Activated T-helper 17 cell treated with anti-CD3 and anti-CD28 coated beads, Interleukin-2, amount 50 U/mL, for 72 hours (primary cell): Measurements from ENCODE around the gene SMOC2. TPM values are rescaled to one million over a fixed set of nuclear protein-coding genes. Genes with fewer than 3 reads are reported as not detected.

ENCODE experiments used
- ATAC-seq: fragments of 150-1000 bp; cut with Tn5 transposase; replicated peaks from 2 replicates; pipeline ENCODE4 v1.10.0; 2021; ENCODE audit warnings: mild to moderate bottlenecking, moderate library complexity
- H3K27ac Mint-ChIP-seq: one replicate; pipeline ENCODE4 v1.8.0; 2022; ENCODE audit warnings: mixed read lengths
- H3K27me3 Mint-ChIP-seq: one replicate; pipeline ENCODE4 v1.8.0; 2022; ENCODE audit warnings: mixed read lengths
- H3K36me3 Mint-ChIP-seq: one replicate; pipeline ENCODE4 v1.8.0; 2022; ENCODE audit warnings: low read depth, mild to moderate bottlenecking, mixed read lengths
- H3K4me1 Mint-ChIP-seq: one replicate; pipeline ENCODE4 v1.8.0; 2022; ENCODE audit warnings: mixed read lengths
- H3K4me3 Mint-ChIP-seq: one replicate; pipeline ENCODE4 v1.8.0; 2022; ENCODE audit warnings: mild to moderate bottlenecking, mixed read lengths
- H3K9me3 Mint-ChIP-seq: one replicate; pipeline ENCODE4 v1.8.0; 2022; ENCODE audit warnings: mixed read lengths
- total RNA-seq, 2 donors: library from RNA; stranded (reverse); gene quantifications; one replicate each; pipeline ENCODE4 v1.2.3, GENCODE V29; 2022

SMOC2 gene
- total RNA-seq, 2 donors from 2014 or later: not detected

GRCh38 chr6:168518348-168518745, 77.4 kb downstream of the SMOC2 start:
- H3K4me3 Mint-ChIP-seq: no peak overlapping the region
- H3K36me3 Mint-ChIP-seq: no peaks in the 10 kb centered on the region
- no peaks in the 10 kb centered on the region for H3K9me3 Mint-ChIP-seq
- H3K27me3 Mint-ChIP-seq: peaks cover 4% of the 10 kb centered on the region
- no peak for ATAC-seq
- H3K4me1 Mint-ChIP-seq: no peaks in the 10 kb centered on the region
- H3K27ac Mint-ChIP-seq: no peak overlapping the region

DNA sequence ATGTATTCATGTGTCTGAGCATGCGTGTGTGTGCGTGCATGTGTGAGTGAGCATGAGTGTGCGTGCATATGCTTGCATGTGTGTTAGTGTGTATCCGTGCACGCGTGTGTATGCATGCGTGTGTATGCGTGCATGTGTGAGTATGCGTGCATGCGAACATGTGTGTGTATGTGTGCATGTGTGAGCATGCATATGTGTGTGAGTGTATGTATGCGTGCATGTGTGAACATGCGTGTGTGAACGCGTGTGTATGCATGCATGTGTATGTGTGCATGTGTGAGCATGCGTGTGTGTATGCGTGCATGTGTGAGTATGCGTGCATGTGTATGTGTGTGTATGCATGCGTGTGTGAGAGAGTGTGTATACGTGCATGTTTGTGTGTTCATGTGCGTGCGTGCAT, 77.9 kb downstream of the SMOC2 start:
- ATAC-seq: no peak
- Mint-ChIP-seq H3K9me3 (no peaks in the 10 kb centered on the region), H3K27ac (no peak overlapping the region), H3K27me3 (peaks cover 4% of the 10 kb centered on the region), H3K4me3 (no peak overlapping the region), H3K36me3 (no peaks in the 10 kb centered on the region), H3K4me1 (no peaks in the 10 kb centered on the region)

- no peaks in the 10 kb centered on the region for H3K27me3 Mint-ChIP-seq
- no peaks in the 10 kb centered on the region for H3K9me3 Mint-ChIP-seq
- H3K4me3 Mint-ChIP-seq: no peak overlapping the region
- no peaks in the 10 kb centered on the region for H3K4me1 Mint-ChIP-seq
- H3K27ac Mint-ChIP-seq: no peak overlapping the region
- H3K36me3 Mint-ChIP-seq: no peaks in the 10 kb centered on the region
- no peak for ATAC-seq
These were observed 79.2 kb downstream of the SMOC2 start for GRCh38 chr6:168520233-168520632.

DNA sequence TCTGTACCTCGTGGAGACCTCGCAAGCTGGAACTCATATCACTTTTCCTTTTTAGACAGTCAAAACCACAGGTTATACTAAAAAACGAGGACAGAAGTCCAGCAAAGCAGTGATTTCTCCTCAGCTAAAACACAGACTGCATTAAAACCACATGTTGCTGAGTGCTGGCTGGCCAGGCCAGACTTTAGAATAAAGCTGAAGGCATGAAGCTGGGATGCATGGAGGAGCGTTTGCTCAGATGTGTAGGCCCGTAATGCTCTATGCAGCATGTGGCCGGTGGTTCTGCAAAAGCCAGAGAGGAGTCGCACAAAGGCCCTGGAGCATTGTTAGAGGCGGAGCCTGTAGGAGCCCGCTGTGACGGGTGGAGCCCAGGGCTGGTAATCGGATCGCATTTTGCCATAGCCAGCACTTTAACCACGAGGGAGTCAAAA, 83.6 kb downstream of the SMOC2 start:
- no peak for ATAC-seq
- no peak overlapping the region for H3K27ac Mint-ChIP-seq
- H3K27me3 Mint-ChIP-seq: no peaks in the 10 kb centered on the region
- no peaks in the 10 kb centered on the region for H3K4me1 Mint-ChIP-seq
- H3K9me3 Mint-ChIP-seq: no peaks in the 10 kb centered on the region
- H3K36me3 Mint-ChIP-seq: no peaks in the 10 kb centered on the region
- H3K4me3 Mint-ChIP-seq: no peak overlapping the region

GRCh38 chr6:168525114-168525513, 84.1 kb downstream of the SMOC2 start:
- H3K9me3 Mint-ChIP-seq: no peaks in the 10 kb centered on the region
- no peak overlapping the region for H3K4me3 Mint-ChIP-seq
- no peaks in the 10 kb centered on the region for H3K4me1 Mint-ChIP-seq
- no peak for ATAC-seq
- no peak overlapping the region for H3K27ac Mint-ChIP-seq
- no peaks in the 10 kb centered on the region for H3K36me3 Mint-ChIP-seq
- H3K27me3 Mint-ChIP-seq: no peaks in the 10 kb centered on the region

GRCh38 chr6:168525926-168526630, 85.1 kb downstream of the SMOC2 start:
- ATAC-seq: no peak
- H3K4me1 Mint-ChIP-seq: no peaks in the 10 kb centered on the region
- H3K36me3 Mint-ChIP-seq: no peaks in the 10 kb centered on the region
- no peaks in the 10 kb centered on the region for H3K9me3 Mint-ChIP-seq
- no peaks in the 10 kb centered on the region for H3K27me3 Mint-ChIP-seq
- H3K27ac Mint-ChIP-seq: no peak overlapping the region
- H3K4me3 Mint-ChIP-seq: no peak overlapping the region

DNA sequence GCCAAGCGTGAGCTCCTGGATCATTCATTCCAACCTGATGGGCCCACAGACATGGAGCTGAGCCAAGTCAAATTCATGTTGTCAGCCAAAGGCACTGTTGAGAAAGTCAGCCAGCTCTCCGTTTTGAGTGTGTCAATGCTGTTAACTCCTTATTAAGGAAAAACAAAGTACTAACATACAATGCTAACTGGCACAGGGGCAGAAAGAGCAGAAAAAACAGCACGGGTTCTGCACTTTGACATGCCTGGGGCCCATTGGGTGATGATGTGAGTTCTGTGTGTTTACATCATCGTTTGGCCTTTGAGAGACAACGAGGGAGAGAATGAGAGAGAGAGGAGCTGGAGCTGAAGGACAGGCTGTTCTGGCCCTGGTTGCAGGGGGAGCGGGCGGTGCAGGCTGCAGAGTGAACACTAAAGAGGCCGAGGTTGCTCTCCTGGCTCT, 85.9 kb downstream of the SMOC2 start:
- Mint-ChIP-seq H3K27me3 (no peaks in the 10 kb centered on the region), H3K4me1 (no peaks in the 10 kb centered on the region), H3K4me3 (no peak overlapping the region), H3K9me3 (no peaks in the 10 kb centered on the region), H3K36me3 (no peaks in the 10 kb centered on the region), H3K27ac (no peak overlapping the region)
- no peak for ATAC-seq

GRCh38 chr6:168527451-168528210, 86.6 kb downstream of the SMOC2 start:
- Mint-ChIP-seq H3K4me1 (no peaks in the 10 kb centered on the region), H3K36me3 (no peaks in the 10 kb centered on the region), H3K4me3 (no peak overlapping the region)

DNA sequence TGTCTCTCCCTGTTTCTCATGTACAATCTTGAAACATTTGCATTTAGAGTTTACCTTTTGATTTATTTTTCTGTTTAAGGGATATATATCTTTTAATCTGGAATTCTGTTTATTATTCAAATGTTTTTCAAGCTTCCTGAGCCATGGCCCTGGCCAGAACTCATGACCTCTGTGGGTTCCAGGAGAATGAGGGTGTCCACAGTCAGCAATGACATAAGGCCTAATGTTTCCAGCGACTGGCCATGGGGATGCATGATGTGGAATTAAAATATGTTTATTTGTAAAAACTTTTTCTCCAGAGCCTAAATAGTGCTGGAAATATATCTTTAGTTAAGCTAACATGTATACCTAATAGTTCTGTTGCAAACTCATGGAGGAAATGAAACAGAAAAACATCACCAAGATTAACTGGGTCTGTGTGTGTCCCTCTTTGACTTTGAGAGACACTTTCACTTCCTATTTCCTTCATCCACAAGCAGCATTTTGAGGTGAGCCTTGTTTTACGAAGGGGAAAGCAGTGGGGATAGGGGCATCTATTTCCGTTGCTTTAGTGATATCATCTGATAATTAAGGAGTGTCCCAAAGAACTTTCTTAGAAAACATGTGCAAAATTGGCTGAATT, 87.6 kb downstream of the SMOC2 start:
- Mint-ChIP-seq H3K4me1 (no peaks in the 10 kb centered on the region), H3K4me3 (no peak overlapping the region), H3K27me3 (no peaks in the 10 kb centered on the region), H3K36me3 (no peaks in the 10 kb centered on the region), H3K27ac (no peak overlapping the region), H3K9me3 (no peaks in the 10 kb centered on the region)
- no peak for ATAC-seq

More at GRCh38 chr6:168527451-168528210, 86.6 kb downstream of the SMOC2 start:
- H3K27me3 Mint-ChIP-seq: no peaks in the 10 kb centered on the region
- no peak overlapping the region for H3K27ac Mint-ChIP-seq
- H3K9me3 Mint-ChIP-seq: no peaks in the 10 kb centered on the region
- ATAC-seq: no peak

DNA sequence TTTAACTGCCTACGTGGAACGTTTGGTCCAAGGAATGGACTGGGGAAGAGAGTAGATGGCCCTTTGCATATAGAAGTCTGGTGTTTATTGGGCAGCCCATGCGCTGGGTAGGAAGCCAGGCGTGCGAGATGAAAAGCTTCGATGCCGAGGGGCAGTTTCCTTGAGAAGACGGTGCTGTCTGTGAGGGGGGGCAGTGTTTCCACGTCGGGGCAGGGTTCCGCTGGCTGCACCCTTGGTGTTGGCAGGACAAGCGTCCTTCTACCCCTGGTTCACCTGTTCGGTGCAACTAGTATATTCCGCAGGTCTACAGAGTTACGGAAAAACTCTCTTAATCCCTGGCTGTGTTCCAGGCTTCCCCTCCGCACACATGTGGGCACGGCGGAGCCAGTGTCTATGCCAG, 88.2 kb downstream of the SMOC2 start:
- H3K27me3 Mint-ChIP-seq: no peaks in the 10 kb centered on the region
- H3K27ac Mint-ChIP-seq: no peak overlapping the region
- no peaks in the 10 kb centered on the region for H3K9me3 Mint-ChIP-seq
- no peak overlapping the region for H3K4me3 Mint-ChIP-seq
- H3K4me1 Mint-ChIP-seq: no peaks in the 10 kb centered on the region
- H3K36me3 Mint-ChIP-seq: no peaks in the 10 kb centered on the region
- no peak for ATAC-seq

DNA sequence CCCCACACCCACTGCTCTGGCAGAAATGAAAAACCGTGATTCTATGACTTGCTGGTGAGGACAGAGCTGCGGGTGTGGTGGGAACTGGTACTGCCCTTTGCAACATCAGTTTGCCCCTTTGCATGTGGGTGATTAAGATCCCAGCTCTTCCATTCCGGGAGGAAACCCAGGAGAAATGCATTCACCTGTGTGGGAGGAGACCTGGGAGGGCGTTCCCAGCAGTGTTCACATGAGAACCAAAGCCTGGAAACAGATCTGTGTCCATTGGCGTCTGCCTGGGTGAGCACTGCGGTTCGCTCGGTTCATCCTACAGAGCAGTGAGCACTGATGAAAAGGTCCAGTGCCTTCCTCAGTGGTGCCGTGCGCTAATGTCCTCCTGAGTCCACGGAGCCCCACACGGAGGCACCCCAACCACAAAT, 89.7 kb downstream of the SMOC2 start:
- Mint-ChIP-seq H3K27ac (no peak overlapping the region), H3K27me3 (no peaks in the 10 kb centered on the region), H3K4me1 (no peaks in the 10 kb centered on the region), H3K9me3 (no peaks in the 10 kb centered on the region), H3K4me3 (no peak overlapping the region), H3K36me3 (no peaks in the 10 kb centered on the region)
- ATAC-seq: no peak

DNA sequence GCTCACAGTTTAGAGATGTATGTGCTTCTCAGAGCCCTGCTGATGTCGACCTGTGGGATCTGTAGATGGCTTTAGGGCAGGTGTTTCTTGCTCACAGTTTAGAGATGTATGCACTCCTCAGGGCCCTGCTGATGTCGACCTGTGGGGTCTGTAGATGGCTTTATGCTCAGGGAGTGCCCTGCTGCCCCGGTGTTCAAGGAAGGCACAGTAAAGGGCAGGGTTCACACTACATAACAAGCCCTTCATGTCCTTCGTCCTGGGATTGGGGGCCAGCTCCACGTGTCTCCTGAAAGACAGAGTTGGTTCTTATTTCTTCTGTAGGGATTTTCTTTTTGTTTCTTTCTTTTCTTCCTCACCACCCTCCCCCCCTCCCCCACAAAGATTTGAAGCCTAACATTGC, 91.1 kb downstream of the SMOC2 start:
- Mint-ChIP-seq H3K4me1 (no peaks in the 10 kb centered on the region), H3K27me3 (no peaks in the 10 kb centered on the region), H3K4me3 (no peak overlapping the region), H3K27ac (no peak overlapping the region), H3K36me3 (no peaks in the 10 kb centered on the region), H3K9me3 (no peaks in the 10 kb centered on the region)
- ATAC-seq: no peak

DNA sequence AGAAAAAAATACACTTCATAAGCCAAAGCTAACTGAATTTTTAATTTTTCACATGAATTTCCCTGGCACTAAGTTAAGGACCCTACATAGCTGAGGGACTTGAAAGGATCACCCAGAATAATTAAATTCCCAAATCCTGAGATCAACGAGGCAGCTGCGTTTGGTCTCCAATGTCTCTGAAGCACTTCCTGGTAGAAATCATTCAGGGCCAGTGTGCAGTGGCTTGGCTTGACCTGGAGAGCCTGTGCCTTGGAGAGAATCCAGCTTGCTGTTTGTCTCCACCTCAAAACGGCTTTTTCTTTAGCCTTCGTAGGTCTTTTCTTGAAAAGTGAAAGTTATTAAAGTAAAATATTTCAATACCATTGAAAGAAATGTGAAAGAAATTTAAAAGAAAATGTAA, 92.4 kb downstream of the SMOC2 start:
- Mint-ChIP-seq H3K27ac (no peak overlapping the region), H3K4me3 (no peak overlapping the region), H3K4me1 (no peaks in the 10 kb centered on the region), H3K36me3 (no peaks in the 10 kb centered on the region), H3K9me3 (no peaks in the 10 kb centered on the region), H3K27me3 (no peaks in the 10 kb centered on the region)
- ATAC-seq: no peak

DNA sequence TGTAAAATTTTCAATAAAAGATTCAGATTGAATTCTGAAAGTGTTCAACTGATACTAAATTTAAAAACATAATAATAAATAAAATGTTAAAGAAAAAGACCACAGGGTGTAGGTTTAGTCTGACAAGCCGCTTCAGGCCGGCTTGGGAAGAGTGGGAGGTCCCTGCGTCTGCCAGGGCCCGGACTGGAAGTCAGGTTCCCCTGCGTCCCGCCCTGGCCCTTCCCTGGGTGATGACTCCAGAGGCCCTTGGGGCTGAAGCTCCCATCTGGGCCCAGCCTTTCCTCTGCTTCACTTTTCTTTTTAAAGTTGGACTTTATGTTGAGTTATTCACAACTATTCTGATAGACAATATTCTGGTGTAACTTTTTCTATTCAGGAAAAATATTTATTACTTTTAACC, 93.3 kb downstream of the SMOC2 start:
- Mint-ChIP-seq H3K9me3 (no peaks in the 10 kb centered on the region), H3K4me1 (no peaks in the 10 kb centered on the region), H3K27me3 (no peaks in the 10 kb centered on the region), H3K36me3 (no peaks in the 10 kb centered on the region), H3K4me3 (no peak overlapping the region), H3K27ac (no peak overlapping the region)
- ATAC-seq: no peak

- Mint-ChIP-seq H3K9me3 (no peaks in the 10 kb centered on the region), H3K36me3 (no peaks in the 10 kb centered on the region), H3K27ac (no peak overlapping the region), H3K27me3 (peaks cover 11% of the 10 kb centered on the region), H3K4me1 (no peaks in the 10 kb centered on the region), H3K4me3 (no peak overlapping the region)
- no peak for ATAC-seq
These were observed 94.7 kb downstream of the SMOC2 start for GRCh38 chr6:168535711-168536110.
